NCI-H345 (cell line): ENCODE data around the gene AFG1L.
"Not testable (repeated sequence)": the region's sequence is repeated elsewhere in the genome, so short reads cannot be mapped to it uniquely, and the experiment has no call there.

ENCODE experiments used
- DNase-seq: peaks from one replicate; lab custom pipeline; 2025; lab: John Stamatoyannopoulos, UW

The AFG1L gene

DNA sequence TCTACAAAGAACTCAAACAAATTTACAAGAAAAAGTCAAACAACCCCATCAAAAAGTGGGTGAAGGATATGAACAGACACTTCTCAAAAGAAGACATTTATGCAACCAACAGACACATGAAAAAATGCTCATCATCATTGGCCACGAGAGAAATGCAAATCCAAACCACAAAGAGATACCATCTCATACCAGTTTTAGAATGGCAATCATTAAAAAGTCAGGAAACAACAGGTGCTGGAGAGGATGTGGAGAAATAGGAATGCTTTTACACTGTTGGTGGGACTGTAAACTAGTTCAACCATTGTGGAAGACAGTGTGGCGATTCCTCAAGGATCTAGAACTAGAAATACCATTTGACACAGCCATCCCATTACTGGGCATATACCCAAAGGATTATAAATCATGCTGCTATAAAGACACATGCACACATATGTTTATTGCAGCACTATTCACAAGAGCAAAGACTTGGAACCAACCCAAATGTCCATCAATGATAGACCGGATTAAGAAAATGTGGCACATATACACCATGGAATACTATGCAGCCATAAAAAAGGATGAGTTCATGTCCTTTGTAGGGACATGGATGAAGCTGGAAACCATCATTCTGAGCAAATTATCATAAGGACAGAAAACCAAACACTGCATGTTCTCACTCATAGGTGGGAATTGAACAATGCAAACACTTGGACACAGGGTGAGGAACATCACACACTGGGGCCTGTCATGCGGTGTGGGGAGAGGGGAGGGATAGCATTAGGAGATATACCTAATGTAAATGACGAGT, 121.4 kb downstream of the AFG1L start:
- DNase-seq = not testable (repeated sequence)

DNA sequence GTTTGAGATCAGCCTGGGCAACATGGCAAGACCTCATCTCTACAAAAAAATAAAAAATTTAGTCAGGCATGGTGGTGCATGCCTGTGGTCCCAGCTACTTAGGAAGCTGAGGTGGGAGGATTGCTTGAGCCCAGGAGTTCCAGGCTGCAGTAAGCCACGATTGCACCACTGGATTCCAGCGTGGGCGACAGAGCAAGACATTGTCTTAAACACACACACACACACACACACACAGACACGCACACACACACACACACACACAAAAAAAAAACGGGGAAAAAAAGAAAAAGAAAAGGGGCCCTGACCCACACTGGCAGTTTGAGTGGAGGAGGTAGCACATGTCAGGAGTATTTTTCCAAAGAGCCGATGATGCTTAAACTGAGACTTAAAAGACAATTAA, 122.2 kb downstream of the AFG1L start:
- no peak for DNase-seq

DNA sequence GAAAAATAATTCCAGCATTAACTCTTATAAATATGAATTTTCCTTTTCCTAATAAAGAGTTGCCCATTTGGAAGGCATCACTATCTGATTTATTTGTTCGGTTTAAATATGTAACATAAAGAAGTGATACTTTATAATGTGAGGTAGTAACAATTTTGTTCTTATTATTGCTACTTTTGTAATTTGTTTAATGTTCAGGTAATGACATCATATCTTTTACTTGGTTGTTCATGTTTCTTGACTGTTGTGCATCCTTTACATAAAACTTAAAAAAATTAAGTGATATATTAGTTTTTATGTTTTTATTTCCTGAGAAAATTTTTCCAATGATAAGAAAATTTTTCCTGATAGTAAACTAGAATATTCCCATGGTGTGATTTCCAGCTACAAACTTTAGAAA, 124.6 kb downstream of the AFG1L start:
- no peak for DNase-seq

DNA sequence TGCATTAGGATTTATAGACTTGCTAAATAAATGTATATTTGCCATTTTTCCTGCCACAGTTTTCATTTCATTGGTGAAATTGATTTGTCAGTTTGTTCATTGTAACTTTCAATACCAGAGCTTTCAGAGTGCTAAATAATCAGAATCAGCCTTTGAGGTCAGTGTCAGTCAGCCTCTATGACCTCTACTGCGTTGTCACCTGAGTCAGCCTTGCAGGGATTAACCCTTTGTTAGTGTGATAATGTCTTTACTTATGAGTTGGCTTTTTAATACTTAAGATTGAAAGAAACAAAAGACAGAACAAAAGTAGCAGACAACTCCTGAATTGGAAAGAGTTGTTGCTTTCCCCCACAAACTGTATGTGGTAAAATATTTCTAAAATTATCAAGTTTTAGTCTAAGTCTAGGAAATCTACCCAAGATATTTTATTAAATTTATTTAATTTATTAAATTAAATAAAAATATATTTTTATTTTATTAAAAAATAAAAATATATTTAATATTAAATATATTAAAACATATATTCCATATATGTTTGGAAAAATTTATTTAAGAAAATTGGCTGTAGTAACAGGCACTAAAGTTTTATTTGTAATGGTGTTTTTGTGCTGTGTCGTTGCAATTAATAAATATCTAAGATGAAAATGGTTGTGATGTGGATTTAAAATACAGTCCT, 125.2 kb downstream of the AFG1L start:
- DNase-seq = no peak

DNA sequence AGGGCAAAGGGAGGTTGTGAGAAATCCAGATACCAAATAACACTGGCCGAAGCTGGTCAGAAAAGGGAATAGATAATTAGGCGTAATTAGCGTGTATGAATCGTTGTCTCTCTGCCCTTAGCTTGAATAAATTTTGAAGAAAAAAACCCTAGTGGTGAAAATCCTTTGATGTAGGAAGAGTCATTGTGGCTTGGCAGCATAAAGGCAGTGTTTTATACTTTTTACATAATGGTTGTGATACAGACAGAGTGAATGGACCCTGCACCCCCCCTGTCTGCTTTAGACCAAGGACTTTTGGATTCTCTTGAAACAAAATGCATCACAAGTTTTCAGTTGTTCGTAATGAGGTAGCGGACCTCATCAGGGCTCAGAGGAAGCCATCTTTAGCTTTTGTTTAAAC, 126.5 kb downstream of the AFG1L start:
- no peak for DNase-seq

DNA sequence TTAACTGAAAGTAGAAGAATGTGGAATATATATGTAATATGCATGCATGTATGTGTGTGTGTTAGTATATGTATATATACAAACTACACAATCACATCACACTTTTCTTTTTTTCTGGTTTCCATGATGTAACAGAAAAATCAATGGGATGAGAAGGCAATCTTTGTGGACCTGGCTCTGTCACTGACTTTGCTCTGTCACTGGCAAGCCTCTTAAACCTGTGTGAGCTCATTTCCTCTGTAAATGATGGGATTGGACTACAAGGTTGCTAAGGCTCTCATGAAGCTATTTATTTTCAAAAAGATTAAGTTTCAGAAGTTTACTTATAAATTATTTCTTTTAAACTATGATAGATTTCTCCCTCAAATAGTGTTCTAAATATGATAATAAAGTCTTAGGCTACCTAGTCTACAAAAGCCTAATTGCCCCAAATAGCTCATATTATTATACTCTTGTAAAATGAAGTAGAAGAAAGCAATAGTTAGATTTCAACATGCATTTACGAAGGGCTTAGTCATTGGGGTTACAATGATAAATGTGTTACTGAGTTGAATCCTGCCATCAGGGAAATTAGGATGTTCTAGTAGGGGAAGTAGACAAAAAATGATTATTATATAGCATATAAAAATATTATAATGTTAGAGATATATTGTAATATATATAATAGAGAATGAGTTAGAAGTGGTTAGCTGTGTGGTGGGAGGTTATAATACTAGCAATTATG, 129.3 kb downstream of the AFG1L start:
- DNase-seq = no peak

DNA sequence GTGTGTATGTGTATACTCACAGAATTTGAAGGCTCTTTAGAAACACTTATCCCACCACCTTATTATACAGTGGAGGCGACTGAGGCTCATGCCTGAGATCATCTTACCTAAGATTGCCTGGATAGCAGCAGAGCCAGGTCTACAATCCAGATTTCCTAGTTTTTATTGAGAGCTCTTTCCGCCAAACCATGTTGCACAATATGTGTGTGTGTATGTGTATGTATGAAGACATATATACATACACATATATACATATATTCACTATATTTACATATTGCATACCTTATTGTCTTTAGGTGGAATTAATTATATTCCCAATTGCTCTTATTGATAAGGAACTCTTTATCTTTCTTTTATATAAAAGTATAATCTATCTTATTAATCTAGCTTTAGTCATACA, 130.6 kb downstream of the AFG1L start:
- no peak for DNase-seq

DNA sequence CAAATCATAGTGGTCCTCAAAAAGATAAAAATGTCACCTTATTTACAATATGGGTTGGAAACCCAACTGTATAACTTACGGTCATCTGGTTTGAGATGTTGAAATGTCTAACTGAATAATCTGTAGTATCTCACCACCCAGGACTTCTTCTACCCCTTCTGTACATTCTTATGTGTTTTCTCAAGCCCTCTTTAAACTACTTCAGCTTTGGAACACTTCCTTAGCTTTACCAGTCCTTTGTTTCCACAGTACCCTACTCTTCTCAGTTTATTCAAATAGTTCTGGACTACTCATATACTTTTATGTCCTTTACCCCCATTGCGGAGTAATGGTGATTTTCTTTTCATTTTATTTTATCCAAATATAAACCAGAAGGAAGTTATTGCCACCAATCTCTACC, 137.3 kb downstream of the AFG1L start:
- DNase-seq = no peak

DNA sequence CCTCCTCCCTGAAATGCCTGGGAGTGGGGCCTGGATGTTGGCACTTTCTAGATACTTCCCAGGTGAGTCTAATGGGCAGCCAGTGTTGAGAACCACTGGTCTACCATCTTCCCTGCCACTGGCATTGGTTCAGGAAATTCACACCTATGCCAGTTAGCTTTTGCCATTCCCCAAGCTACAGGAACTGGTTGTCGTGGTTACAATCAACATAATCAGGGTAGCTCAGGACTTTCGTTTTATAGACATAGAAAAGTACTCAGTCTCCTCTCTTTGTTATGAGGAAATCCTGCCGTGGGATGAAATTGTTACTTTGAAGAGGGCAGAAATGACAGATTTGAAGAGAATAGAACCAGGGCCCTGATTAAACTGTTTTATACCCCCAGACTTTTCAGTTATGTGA, 137.9 kb downstream of the AFG1L start:
- DNase-seq = no peak

DNA sequence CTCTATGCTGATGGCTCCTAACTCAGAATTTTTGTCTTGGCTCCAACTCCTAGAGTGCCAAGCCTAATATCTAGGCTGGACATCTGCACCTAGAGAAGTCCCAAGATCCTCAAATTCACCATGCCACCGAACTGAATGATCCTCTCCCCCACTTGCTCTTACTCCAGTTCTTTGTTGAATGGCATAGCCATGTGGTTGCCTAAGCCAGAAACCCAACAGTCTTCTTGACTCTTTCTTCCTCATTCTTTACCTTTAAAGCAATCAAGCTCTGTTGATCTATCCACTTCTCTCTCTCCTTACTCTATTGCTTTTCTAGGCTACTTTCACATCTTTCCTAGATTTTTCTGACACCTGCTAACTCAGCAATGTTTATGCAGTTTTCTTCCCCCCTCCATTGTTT, 139.4 kb downstream of the AFG1L start:
- no peak for DNase-seq

DNA sequence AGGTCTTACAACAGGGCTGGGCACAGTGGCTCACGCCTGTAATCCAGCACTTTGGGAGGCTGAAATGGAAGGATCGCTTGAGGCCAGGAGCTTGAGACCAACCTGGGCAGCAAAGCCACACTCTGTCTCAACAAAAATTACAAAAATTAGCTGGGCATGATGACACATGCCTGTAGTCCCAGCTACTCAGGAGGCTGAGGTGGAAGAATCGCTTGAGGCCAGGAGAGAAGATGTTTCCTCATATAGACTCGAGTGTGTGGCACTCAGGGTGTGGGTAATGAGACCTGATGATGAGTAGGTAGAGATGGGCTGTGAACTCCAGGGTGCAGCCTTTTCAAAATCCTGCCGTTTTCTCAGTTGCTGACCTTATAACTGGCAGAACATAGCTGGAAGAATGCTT, 140.5 kb downstream of the AFG1L start:
- DNase-seq = no peak

DNA sequence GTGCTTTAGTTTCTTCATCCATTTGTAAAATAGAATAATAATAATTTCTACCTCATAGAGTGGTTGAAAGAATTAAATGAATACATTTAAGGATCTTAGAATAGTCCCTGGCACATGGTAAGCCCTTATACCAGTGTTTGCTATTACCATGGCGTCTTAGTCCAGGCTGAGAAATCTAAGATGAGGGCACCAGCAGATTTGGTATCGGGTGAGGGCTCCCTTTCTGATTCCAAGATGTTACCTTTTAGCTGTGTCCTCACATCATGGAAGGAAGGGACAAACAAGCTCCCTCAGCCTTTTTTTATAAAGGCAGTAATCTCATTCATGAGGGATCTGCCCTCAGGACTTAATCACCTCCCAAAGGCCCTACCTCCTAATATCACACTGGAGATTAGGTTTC, 141.9 kb downstream of the AFG1L start:
- no peak for DNase-seq

DNA sequence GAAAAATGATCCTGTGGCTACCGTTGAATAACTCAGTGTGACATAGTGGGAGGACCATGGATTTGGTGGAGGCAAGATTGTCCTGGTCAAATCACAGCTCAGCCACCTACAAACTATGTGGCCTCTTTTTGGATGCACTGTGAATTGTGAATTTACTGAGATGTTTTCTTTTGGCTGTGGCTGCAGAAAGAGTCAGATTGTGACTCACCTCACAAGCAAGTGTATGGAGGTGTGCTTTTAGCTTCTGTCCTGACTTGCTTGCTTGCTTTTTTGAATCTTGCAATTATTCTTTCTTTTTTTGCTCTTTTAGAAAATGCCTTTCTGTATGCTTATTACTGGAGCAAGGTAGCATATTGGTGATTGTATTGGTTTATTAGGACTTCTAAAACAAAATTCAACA, 143.0 kb downstream of the AFG1L start:
- no peak for DNase-seq

DNA sequence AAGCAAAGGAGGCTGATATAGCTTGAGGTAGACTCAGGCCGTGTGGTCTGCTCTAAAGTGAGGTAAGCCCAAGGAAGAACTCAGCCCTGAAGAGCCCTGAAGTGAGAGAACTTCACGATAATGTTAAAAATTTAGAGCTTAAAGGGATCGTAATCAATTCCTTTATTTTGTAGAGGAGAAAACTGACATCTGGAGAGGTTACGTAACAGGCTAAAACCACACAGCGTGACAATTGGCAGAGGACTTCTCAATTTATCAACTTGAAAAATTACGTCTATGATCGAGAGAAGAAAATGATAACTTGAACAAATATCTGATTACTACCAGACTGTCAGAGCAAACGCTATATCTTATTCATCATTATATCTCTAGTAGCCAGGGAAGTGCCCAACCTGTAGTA, 144.1 kb downstream of the AFG1L start:
- no peak for DNase-seq

DNA sequence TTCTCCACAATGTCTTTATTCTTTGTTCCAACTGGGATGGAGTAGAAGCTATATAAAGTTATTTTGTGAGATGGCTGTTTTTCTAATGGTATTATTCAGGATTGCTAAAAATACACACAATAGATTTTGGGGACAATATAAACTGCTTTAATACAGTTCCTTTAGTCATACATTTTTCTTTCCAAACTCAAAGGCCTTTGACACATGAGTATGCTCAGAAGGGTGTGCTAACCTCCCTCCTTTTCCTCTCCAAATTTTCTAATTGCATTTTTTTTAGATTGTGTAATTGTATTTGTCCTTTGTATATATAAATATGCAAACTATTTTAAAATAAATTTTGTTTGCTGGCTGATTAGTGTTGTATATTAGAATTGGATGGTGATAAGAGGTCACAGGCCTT, 146.3 kb downstream of the AFG1L start:
- DNase-seq = no peak

DNA sequence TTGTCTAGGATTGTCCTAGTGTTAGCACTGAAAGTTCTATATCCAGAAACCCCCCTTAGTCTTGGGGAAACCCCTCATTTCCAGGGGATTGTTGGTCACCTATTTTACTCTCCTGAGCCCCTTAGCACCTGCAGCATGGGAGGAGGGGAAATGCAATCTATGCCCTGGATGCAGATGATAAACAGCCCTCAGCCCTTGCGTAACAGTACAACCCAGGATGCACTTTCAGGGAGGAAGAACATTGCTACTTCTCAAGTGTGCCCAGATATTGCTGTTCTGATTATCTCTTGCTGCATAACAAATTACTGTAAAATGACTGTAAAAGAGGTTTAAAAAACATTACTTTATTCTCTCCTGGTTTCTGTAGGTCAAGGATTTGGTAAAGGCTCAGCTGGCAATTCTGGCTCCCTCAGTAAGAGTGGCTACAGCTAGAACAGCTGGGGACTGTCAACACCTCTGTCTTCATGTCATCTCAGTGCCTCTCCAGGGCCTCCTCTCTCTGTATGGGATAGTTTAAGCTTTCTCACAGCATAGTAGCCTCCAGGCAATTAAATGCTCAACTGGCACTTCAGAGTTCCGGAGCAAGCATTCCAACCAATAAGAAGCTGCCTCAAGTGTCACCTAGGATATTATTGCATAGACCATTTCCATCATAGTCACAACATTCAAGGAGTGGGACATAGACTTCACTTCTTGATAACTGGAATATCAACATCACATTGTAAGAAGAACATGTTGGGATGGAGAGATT, 148.1 kb downstream of the AFG1L start:
- DNase-seq = no peak

DNA sequence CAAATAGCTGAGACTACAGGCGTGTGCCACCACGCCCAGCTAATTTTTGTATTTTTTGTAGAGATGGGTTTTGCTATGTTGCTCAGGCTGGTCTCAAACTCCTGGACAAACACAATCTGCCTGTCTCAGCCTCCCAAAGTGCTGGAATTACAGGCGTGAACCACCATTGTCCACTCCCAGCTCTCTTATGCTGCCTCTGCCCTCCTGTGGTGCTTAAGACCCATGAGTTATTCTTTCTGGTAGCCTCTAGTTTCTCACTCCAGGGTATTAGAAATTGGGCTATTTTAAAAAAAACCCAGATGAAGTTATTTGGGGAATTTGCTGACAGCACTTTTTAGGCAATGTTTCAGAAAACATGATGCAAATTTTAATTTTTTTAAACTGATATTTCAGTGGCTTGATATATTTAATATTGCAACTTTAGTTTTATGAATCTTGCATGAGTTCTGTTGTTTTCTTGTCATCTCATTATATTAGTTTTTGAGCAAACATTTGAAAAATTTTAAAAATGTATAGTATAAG, 151.8 kb downstream of the AFG1L start:
- no peak for DNase-seq

DNA sequence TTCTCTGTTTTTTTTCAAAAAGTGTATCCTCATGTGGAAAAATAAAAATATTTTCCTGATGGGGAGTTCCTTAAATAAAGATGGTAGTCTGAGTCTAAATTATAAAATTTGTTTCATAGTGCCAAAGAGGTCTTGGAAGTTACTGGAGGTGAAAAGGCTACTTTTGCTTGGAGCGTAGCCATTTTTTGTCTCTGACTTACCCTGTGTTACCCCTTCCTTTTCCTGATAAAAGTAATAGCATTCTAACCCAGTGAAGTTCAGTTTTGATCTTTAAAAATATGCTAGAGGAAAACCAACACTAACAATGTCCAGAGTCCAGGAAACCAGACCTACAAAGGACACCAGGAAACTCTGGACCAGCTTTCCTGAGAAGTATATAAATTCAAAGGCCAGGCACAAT, 153.6 kb downstream of the AFG1L start:
- no peak for DNase-seq

DNA sequence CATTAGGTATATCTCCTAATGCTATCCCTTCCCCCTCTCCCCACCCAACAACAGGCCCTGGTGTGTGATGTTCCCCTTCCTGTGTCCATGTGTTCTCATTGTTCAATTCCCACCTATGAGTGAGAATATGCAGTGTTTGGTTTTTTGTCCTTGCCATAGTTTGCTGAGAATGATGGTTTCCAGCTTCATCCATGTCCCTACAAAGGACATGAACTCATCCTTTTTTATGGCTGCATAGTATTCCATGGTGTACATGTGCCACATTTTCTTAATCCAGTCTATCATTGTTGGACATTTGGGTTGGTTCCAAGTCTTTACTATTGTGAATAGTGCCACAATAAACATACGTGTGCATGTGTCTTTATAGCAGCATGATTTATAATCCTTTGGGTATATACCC, 154.9 kb downstream of the AFG1L start:
- not testable (repeated sequence) for DNase-seq

DNA sequence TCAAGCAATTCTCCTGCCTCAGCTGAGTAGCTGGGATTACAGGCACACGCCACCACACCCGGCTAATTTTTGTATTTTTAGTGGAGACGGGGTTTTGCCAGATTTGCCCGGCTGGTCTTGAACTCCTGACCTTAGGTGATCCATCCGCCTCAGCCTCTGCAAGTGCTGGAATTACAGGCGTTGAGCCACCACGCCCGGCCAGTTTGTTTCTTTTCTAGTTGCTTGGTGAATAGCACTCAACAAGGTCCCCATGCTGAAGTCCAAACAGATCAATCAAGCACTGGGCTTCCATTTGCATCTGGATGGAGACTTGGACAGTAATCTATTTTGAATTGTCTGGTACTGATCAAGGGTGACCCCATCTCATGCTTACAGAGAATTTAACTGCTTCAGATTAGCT, 157.0 kb downstream of the AFG1L start:
- DNase-seq = no peak

DNA sequence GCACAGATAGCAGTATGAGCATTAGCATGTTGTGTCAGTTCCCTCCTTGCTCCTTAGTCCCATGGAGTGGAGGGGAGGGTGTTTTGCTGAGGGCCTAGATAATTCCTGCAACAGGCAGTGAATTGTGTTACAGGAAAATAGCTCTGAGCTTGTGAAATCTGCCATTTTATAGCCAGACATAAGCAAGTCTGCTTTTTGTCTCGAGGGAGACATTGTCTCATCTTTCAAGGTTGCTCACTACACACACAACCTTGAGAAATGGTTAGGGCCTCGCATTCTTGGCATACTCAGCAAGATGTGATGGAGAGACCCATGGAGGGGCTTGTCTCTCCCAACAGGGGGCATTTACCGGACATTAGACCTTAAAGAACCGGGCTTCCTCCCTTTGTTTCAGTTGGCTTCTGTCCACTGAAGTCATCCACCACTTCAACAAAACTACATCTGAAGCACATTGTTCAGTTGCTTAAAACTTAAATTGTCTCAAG, 157.9 kb downstream of the AFG1L start:
- DNase-seq = no peak

DNA sequence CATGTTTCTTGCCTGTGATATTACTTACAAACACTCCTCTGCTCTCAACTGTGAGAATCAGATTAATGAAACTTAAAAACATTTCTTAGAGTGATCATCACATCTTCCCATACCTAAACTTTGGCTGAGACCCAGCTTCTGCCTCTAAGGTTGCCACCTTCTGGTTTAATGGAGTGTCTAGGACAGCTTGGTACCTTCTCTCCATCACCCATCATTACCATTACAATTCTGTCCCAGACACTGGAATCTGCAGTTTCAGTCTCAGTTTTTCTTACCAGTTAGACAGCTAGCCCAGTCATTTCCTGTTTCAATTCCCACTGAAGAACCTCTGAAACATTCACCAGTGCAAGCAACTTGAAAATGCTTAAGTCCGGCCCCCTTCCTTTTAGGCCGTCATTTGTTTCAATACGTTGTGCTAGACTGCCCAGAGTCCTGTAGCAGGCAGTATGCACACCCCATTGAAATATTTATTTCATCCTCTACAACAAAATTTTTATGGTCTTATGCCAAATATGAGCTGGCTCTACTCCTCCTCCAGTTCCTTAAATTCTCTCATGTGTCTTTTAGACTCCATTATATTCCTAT, 158.8 kb downstream of the AFG1L start:
- no peak for DNase-seq
